Esophagus squamous epithelium (tissue), 5 donors: ENCODE measurements around the gene EPS8L1. TPM values are rescaled to one million over a fixed set of nuclear protein-coding genes. Genes with fewer than 3 reads are reported as not detected.

ENCODE experiments used
- DNase-seq: peaks from one replicate; lab custom pipeline; 2025; lab: John Stamatoyannopoulos, UW
- H3K27ac ChIP-seq, 4 donors: fragments of 200-600 bp; sonication (generic); one replicate each; pipeline ENCODE4 v1.5.1; 2016 to 2019; ENCODE audit warnings: mild to moderate bottlenecking in 1 of 4
- H3K27me3 ChIP-seq, 4 donors: fragments of 200-600 bp; sonication (generic); 1 replicate in 3 of 4; 2 replicates in 1 of 4; pipeline versions ENCODE4 v1.5.1 to v1.6.0; 2017 to 2021; ENCODE audit warnings: antibody characterized with exemption in 1 of 4
- H3K36me3 ChIP-seq, 3 donors: fragments of 200-600 bp; sonication (generic); one replicate each; pipeline ENCODE4 v1.5.1; 2016 to 2019
- H3K4me1 ChIP-seq, 3 donors: fragments of 200-600 bp; sonication (generic); one replicate each; pipeline ENCODE4 v1.5.1; 2017 to 2019
- H3K4me3 ChIP-seq, 4 donors: fragments of 200-600 bp; sonication (generic); 1 replicate in 3 of 4; 2 replicates in 1 of 4; pipeline ENCODE4 v1.5.1; 2016 to 2019; ENCODE audit warnings: mild to moderate bottlenecking in 2 of 4, moderate library complexity in 1 of 4
- H3K9me3 ChIP-seq, 3 donors: fragments of 200-600 bp; sonication (generic); one replicate each; pipeline ENCODE4 v1.5.1; 2016 to 2019
- CTCF ChIP-seq, 6 experiments: fragments of 450-650 bp in 4 of 6; fragments of 200-600 bp in 2 of 6; sonication (generic) in 2 of 6; IDR thresholded peaks; one replicate each; pipeline ENCODE4 v1.5.1; 2016 to 2019; ENCODE audit warnings: antibody characterized with exemption in 6 of 6, mild to moderate bottlenecking in 4 of 6, moderate library complexity in 4 of 6
- POLR2A ChIP-seq, 4 donors: fragments of 450-650 bp; IDR thresholded peaks; one replicate each; pipeline ENCODE4 v1.6.1; 2017; ENCODE audit warnings: antibody characterized with exemption in 4 of 4, mild to moderate bottlenecking in 4 of 4, moderate library complexity in 3 of 4
- WGBS, 2 donors: methylation state at CpG; one replicate each; pipeline ENCODE4 v1.1.5; 2018; 5-methylcytosine and 5-hydroxymethylcytosine counted together
- intact Hi-C: fragments of 100-400 bp; cut with DNase I; formaldehyde crosslinking; loops from one replicate; pipeline ENCODE4 v1.15.0; 2022
- total RNA-seq, 4 donors: library from RNA; depleted of rRNA; stranded (reverse); fragments of >200 nt; gene quantifications; one replicate each; pipeline ENCODE4 v1.1.0, GENCODE V29; 2016
- donor health status: DM: yes; HTN: yes; CAD: no.

The EPS8L1 gene
- total RNA-seq, 4 donors from 2014 or later = 151 to 341 (median 286) TPM

- H3K4me1 ChIP-seq = peaks cover 0 to 5% (median 0%) of the 10 kb centered on the region in 3 donors
- no peak overlapping the region for H3K27ac ChIP-seq
- H3K27me3 ChIP-seq = no peaks in the 10 kb centered on the region
- no peak for DNase-seq
- intact Hi-C loops = no loop called here
- H3K4me3 ChIP-seq = no peak overlapping the region
- TF ChIP-seq POLR2A (IDR thresholded peaks at IDR 0.05) = no peak
- no peak for TF ChIP-seq CTCF (IDR thresholded peaks at IDR 0.05)
- peaks cover 24 to 100% (median 40%) of the 10 kb centered on the region in 3 donors for H3K36me3 ChIP-seq
- 90 to 94% methylated on average over 5 to 15 of the region's 30 CpGs for WGBS, 2 donors
- no peaks in the 10 kb centered on the region for H3K9me3 ChIP-seq
Observed at GRCh38 chr19:55044771-55045716, 30.6 kb upstream of the EPS8L1 start.

GRCh38 chr19:55046975-55047622 lies 28.6 kb upstream of the EPS8L1 start:
- 86 to 89% methylated on average over 7 to 12 of the region's 17 CpGs for WGBS, 2 donors
- TF ChIP-seq CTCF (IDR thresholded peaks at IDR 0.05) (no peak), POLR2A (IDR thresholded peaks at IDR 0.05) (no peak)
- no peak overlapping the region for H3K4me3 ChIP-seq
- DNase-seq = no peak
- H3K9me3 ChIP-seq = no peaks in the 10 kb centered on the region
- intact Hi-C loops = no loop called here
- H3K27me3 ChIP-seq = no peaks in the 10 kb centered on the region
- peaks cover 0 to 4% (median 0%) of the 10 kb centered on the region in 3 donors for H3K4me1 ChIP-seq
- H3K27ac ChIP-seq = no peak overlapping the region
- peaks cover 24 to 100% (median 40%) of the 10 kb centered on the region in 3 donors for H3K36me3 ChIP-seq

- Histone ChIP-seq H3K27ac (no peak overlapping the region), H3K4me3 (no peak overlapping the region), H3K9me3 (no peaks in the 10 kb centered on the region), H3K27me3 (no peaks in the 10 kb centered on the region), H3K36me3 (peaks cover 24 to 100% (median 40%) of the 10 kb centered on the region in 3 donors), H3K4me1 (no peaks in the 10 kb centered on the region)
- TF ChIP-seq POLR2A (IDR thresholded peaks at IDR 0.05) (no peak), CTCF (IDR thresholded peaks at IDR 0.05) (no peak)
- no peak for DNase-seq
- WGBS, 2 donors = 88% methylated on average over 10 of the region's 12 CpGs; no CpG with 5 or more reads in 1 of the 2 donors
- intact Hi-C loops = no loop called here
Observed at GRCh38 chr19:55047951-55048350, 27.7 kb upstream of the EPS8L1 start.

GRCh38 chr19:55048446-55048845 lies 27.2 kb upstream of the EPS8L1 start:
- Histone ChIP-seq H3K27ac (no peak overlapping the region), H3K9me3 (no peaks in the 10 kb centered on the region), H3K36me3 (peaks cover 24 to 100% (median 40%) of the 10 kb centered on the region in 3 donors), H3K4me1 (no peaks in the 10 kb centered on the region), H3K27me3 (no peaks in the 10 kb centered on the region), H3K4me3 (no peak overlapping the region)
- WGBS, 2 donors = 93 to 95% methylated on average over 12 to 13 of the region's 15 CpGs
- DNase-seq = no peak
- intact Hi-C loops = no loop called here
- TF ChIP-seq CTCF (IDR thresholded peaks at IDR 0.05) (no peak), POLR2A (IDR thresholded peaks at IDR 0.05) (no peak)
